ENCODE results near the gene PKN2. TPM values are rescaled to one million over a fixed set of nuclear protein-coding genes. Genes with fewer than 3 reads are reported as not detected.
A peak's percentile ranks its signal among the peaks of the same experiment; 100 is the strongest.
"Not testable (repeated sequence)": the region's sequence is repeated elsewhere in the genome, so short reads cannot be mapped to it uniquely, and the experiment has no call there.

Gene PKN2
- total RNA-seq, 1 donor from 2014 or later: 51.4 TPM

GRCh38 chr1:88867743-88868521 lies 183.9 kb downstream of the PKN2 start:
- H3K4me3 ChIP-seq: no peak overlapping the region
- H3K4me1 ChIP-seq: peaks cover 36% of the 10 kb centered on the region
- ATAC-seq (peak in 1 of 2 donors; percentile 24), DNase-seq (no peak)
- H3K27ac ChIP-seq: no peak overlapping the region
- intact Hi-C loops (cut with DNase I): no loop called here
- H3K27me3 ChIP-seq (ENCODE audit: low read depth): no peaks in the 10 kb centered on the region
- H3K36me3 ChIP-seq: peaks cover 11% of the 10 kb centered on the region
- TF ChIP-seq CTCF (IDR thresholded peaks at IDR 0.05): no peak
- H3K9me3 ChIP-seq: no peaks in the 10 kb centered on the region

GRCh38 chr1:88869644-88870043 lies 185.6 kb downstream of the PKN2 start:
- H3K27ac ChIP-seq; DNase-seq; H3K9me3 ChIP-seq; ATAC-seq; H3K27me3 ChIP-seq (ENCODE audit: low read depth); H3K4me3 ChIP-seq; intact Hi-C loops (cut with DNase I); H3K36me3 ChIP-seq: not testable (repeated sequence)
- peaks cover 48% of the 10 kb centered on the region for H3K4me1 ChIP-seq

DNA sequence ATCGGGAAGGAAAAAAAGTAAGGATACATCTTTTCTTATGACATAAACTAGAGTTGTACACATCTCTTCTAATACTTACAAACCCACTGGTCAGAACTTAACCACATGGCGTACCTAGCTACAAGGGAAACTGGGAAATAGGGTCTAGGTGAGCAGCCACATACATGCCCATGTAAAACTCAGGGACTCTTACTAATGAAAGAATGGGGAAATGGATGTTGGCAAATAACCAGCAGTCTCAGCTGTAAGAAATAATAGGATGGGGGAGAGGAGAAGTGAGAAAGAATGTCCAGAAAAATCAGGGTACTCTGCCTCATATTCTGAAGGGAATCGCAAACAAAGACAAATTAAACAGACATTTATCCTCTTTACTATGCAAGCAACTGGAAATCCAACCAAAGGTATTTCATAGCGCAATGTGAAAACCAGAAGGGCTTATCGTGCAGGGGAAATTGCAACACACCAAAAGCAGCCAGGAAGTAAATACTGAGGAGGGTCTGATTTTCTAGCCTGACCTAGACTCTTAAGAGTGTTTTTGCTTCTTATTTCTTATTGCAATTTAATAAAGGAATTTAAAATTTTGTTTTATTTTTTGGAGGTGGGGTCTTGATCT lies 189.8 kb downstream of the PKN2 start:
- intact Hi-C loops (cut with DNase I): no loop called here
- no peak for DNase-seq
- TF ChIP-seq CTCF (IDR thresholded peaks at IDR 0.05): no peak
- H3K36me3 ChIP-seq: peaks cover 11% of the 10 kb centered on the region
- no peaks in the 10 kb centered on the region for H3K9me3 ChIP-seq
- H3K27ac ChIP-seq: no peak overlapping the region
- H3K4me3 ChIP-seq: no peak overlapping the region
- ATAC-seq: peak; percentile 42 to 65
- H3K27me3 ChIP-seq (ENCODE audit: low read depth): no peaks in the 10 kb centered on the region
- H3K4me1 ChIP-seq: peaks cover 65% of the 10 kb centered on the region

- peaks cover 16% of the 10 kb centered on the region for H3K36me3 ChIP-seq
- H3K27me3 ChIP-seq (ENCODE audit: low read depth): no peaks in the 10 kb centered on the region
- no peak overlapping the region for H3K4me3 ChIP-seq
- DNase-seq: no peak
- no peak overlapping the region for H3K27ac ChIP-seq
- H3K4me1 ChIP-seq: peaks cover 69% of the 10 kb centered on the region
- H3K9me3 ChIP-seq: no peaks in the 10 kb centered on the region
- intact Hi-C loops (cut with DNase I): no loop called here
- ATAC-seq: no peak
- no peak for TF ChIP-seq CTCF (IDR thresholded peaks at IDR 0.05)
Observed at GRCh38 chr1:88875595-88875994, 191.5 kb downstream of the PKN2 start.

GRCh38 chr1:88876573-88877365 lies 192.7 kb downstream of the PKN2 start:
- Histone ChIP-seq H3K36me3 (peaks cover 22% of the 10 kb centered on the region), H3K27me3 (ENCODE audit: low read depth) (no peaks in the 10 kb centered on the region), H3K27ac (no peak overlapping the region), H3K9me3 (no peaks in the 10 kb centered on the region), H3K4me1 (peaks cover 72% of the 10 kb centered on the region), H3K4me3 (no peak overlapping the region)
- no peak for DNase-seq
- no peak for ATAC-seq
- intact Hi-C loops (cut with DNase I): no loop called here
- TF ChIP-seq CTCF (IDR thresholded peaks at IDR 0.05): no peak
